Activated CD4-positive, alpha-beta memory T cell treated with anti-CD3 and anti-CD28 coated beads, Interleukin-2, amount 10 ng/mL, durations not matched to agents 7 days and 5 days (primary cell): ENCODE data around the gene MAP1B. TPM values are rescaled to one million over a fixed set of nuclear protein-coding genes. Genes with fewer than 3 reads are reported as not detected.
"Not testable (repeated sequence)": the region's sequence is repeated elsewhere in the genome, so short reads cannot be mapped to it uniquely, and the experiment has no call there.

ENCODE experiments used
- CTCF ChIA-PET: fragments of 350-600 bp; sonication (Branson Sonifier 250); formaldehyde crosslinking; loops from one replicate; lab custom pipeline; 2021; ENCODE audit warnings: antibody characterized with exemption, inconsistent platforms; lab: Charles Lee
- POLR2A ChIA-PET: fragments of 350-600 bp; sonication (Branson Sonifier 250); formaldehyde crosslinking; loops from one replicate; lab custom pipeline; 2021; ENCODE audit warnings: antibody characterized with exemption; lab: Charles Lee
- DNase-seq: peaks from one replicate; pipeline ENCODE4 v3.0.0-alpha.2; 2020
- H3K27ac Mint-ChIP-seq: one replicate; pipeline ENCODE4 v1.8.0; 2021; ENCODE audit warnings: mild to moderate bottlenecking, mixed read lengths
- H3K27me3 Mint-ChIP-seq: one replicate; pipeline ENCODE4 v1.8.0; 2021; ENCODE audit warnings: mixed read lengths
- H3K36me3 Mint-ChIP-seq: one replicate; pipeline ENCODE4 v1.8.0; 2021; ENCODE audit warnings: low read depth, mixed read lengths
- H3K4me1 Mint-ChIP-seq: one replicate; pipeline ENCODE4 v1.8.0; 2021; ENCODE audit warnings: mixed read lengths
- H3K4me3 Mint-ChIP-seq: one replicate; pipeline ENCODE4 v1.8.0; 2021; ENCODE audit warnings: mild to moderate bottlenecking, mixed read lengths
- H3K9me3 Mint-ChIP-seq: one replicate; pipeline ENCODE4 v1.8.0; 2021; ENCODE audit warnings: mixed read lengths
- total RNA-seq, 2 experiments: library from RNA; stranded (reverse); gene quantifications; one replicate each; pipeline ENCODE4 v1.2.3, GENCODE V29; 2021

MAP1B gene
- total RNA-seq, 2 experiments from 2014 or later: 0.25 to 0.30 TPM

DNA sequence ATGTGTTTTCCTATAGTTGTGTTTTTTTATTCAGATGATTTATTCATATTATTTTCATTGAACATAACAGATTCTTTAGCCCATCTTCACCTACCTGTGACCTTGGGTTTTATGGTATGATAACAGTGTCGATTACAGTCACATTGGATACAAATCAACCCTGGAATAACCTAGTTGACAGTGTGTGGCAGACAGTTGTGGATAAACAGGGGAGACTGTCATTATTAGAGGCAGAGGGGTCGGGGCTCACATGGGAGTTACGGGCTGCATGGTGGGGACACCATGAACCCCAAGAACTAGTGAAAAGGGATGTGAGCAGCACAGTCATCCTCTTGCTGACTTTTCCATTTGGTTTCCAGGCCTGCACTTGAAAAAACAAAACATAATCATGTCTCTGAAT, 29.9 kb upstream of the MAP1B start:
- peaks cover 21% of the 10 kb centered on the region for H3K27me3 Mint-ChIP-seq
- DNase-seq: no peak
- H3K9me3 Mint-ChIP-seq: no peaks in the 10 kb centered on the region
- no peaks in the 10 kb centered on the region for H3K4me1 Mint-ChIP-seq
- no peaks in the 10 kb centered on the region for H3K36me3 Mint-ChIP-seq
- ChIA-PET POLR2A (no interaction called here), CTCF (no interaction called here)
- H3K27ac Mint-ChIP-seq: no peak overlapping the region
- H3K4me3 Mint-ChIP-seq: no peak overlapping the region

DNA sequence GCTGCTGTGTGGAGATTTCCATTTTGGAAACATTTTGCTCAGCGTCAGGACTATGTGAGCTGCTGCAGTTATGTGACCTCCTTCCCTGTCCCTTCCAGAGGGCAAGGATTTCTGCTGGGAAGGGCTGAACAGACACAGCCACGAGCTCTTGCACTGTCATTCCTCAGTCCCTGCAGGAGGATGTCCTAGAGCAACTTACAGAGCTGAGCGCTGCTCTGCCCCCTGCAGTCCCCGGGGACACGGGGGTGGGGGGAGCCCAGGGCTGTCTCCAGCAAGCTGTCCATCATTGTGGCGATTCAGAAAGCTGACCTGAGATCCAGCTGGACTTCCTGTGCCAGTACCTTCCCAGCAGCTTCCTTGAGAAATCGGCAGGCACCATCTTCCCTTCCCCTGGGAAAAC, 28.0 kb upstream of the MAP1B start:
- no peaks in the 10 kb centered on the region for H3K9me3 Mint-ChIP-seq
- peaks cover 34% of the 10 kb centered on the region for H3K27me3 Mint-ChIP-seq
- ChIA-PET POLR2A (no interaction called here), CTCF (no interaction called here)
- no peak overlapping the region for H3K4me3 Mint-ChIP-seq
- H3K27ac Mint-ChIP-seq: no peak overlapping the region
- DNase-seq: no peak
- no peaks in the 10 kb centered on the region for H3K36me3 Mint-ChIP-seq
- H3K4me1 Mint-ChIP-seq: no peaks in the 10 kb centered on the region

DNA sequence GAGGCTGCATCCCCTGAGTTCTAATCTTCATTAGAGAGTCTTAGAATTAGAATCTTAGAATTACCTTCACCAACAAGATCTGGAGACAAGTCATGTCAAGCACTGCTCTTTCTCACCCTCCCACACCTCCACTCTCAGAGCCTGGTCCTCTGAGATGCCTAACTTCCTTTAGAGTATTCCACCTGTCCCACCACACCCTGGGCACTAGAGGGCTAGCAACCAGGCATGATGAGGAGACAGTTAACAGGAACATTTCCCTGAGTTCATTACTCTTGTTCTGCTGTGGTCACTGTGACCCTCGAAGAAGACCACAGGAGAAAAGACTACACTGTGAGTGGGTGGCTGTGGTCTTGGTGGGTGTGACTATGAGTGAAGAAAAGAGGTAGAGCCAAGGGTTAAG, 25.2 kb upstream of the MAP1B start:
- H3K27ac Mint-ChIP-seq: no peak overlapping the region
- H3K27me3 Mint-ChIP-seq: peaks cover 36% of the 10 kb centered on the region
- no peak overlapping the region for H3K4me3 Mint-ChIP-seq
- CTCF ChIA-PET: no interaction called here
- no peaks in the 10 kb centered on the region for H3K4me1 Mint-ChIP-seq
- POLR2A ChIA-PET: no interaction called here
- no peak for DNase-seq
- no peaks in the 10 kb centered on the region for H3K9me3 Mint-ChIP-seq
- H3K36me3 Mint-ChIP-seq: no peaks in the 10 kb centered on the region

DNA sequence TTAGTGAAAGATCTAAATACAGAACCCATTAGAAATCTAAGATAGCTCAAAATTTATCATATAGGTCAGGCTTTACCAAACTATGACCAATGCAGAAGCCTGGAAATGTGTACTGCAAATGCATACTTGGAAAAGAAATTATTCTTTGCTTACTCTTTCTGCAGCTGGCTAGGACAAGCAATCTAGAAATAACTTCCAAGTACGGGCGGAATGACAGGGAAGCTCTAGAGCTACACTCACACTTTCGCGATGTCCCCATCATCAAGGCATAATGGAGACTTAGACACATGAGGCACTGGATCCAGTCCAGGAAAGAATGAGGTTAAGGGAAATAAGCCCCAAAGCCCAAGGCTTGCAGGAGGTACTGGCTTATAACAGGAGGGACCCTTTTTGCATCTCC, 22.4 kb upstream of the MAP1B start:
- H3K27ac Mint-ChIP-seq: no peak overlapping the region
- no peaks in the 10 kb centered on the region for H3K4me1 Mint-ChIP-seq
- CTCF ChIA-PET: no interaction called here
- DNase-seq: no peak
- no peak overlapping the region for H3K4me3 Mint-ChIP-seq
- POLR2A ChIA-PET: no interaction called here
- H3K36me3 Mint-ChIP-seq: no peaks in the 10 kb centered on the region
- no peaks in the 10 kb centered on the region for H3K9me3 Mint-ChIP-seq
- H3K27me3 Mint-ChIP-seq: peaks cover 29% of the 10 kb centered on the region

DNA sequence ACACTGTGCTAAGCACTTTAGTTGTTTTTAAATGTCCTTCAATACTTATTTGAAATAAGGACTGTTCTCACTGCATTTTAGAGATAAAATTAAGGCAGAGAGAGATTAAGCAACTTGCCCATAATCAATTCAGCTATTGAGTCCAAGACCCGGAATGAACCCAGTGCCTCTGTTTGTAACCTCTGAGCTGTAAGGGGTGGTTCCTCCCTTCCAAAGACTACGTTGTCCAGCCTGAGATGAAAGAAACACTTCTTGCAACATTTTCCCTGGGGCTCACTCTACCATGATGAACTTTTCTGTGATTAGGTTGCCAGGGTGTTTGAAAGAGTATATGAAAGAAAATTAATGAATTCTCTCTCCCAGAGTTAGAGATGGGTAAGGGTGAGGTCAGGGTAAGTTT, 22.0 kb upstream of the MAP1B start:
- DNase-seq: no peak
- no peaks in the 10 kb centered on the region for H3K4me1 Mint-ChIP-seq
- H3K4me3 Mint-ChIP-seq: no peak overlapping the region
- no peak overlapping the region for H3K27ac Mint-ChIP-seq
- H3K36me3 Mint-ChIP-seq: no peaks in the 10 kb centered on the region
- H3K9me3 Mint-ChIP-seq: no peaks in the 10 kb centered on the region
- peaks cover 29% of the 10 kb centered on the region for H3K27me3 Mint-ChIP-seq
- ChIA-PET CTCF (no interaction called here), POLR2A (no interaction called here)

DNA sequence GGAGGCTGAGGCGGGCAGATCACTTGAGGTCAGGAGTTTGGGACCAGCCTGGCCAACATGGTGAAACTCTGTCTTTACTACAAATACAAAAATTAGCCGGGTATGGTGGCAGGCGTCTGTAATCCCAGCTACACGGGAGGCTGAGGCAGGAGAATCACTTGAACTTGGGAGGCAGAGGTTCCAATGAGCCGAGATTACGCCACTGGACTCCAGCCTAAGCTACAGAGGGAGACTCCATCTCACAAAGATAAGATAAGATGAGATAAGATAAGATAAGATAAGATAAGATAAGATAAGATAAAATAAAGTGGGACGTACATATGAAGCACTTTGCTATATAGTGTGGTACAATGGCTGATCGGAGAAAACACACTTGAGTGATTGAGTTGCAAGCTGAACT, 17.6 kb upstream of the MAP1B start:
- H3K27ac Mint-ChIP-seq, DNase-seq, CTCF ChIA-PET, H3K4me3 Mint-ChIP-seq, H3K36me3 Mint-ChIP-seq, H3K4me1 Mint-ChIP-seq, H3K9me3 Mint-ChIP-seq, POLR2A ChIA-PET: not testable (repeated sequence)
- H3K27me3 Mint-ChIP-seq: peaks cover 14% of the 10 kb centered on the region

DNA sequence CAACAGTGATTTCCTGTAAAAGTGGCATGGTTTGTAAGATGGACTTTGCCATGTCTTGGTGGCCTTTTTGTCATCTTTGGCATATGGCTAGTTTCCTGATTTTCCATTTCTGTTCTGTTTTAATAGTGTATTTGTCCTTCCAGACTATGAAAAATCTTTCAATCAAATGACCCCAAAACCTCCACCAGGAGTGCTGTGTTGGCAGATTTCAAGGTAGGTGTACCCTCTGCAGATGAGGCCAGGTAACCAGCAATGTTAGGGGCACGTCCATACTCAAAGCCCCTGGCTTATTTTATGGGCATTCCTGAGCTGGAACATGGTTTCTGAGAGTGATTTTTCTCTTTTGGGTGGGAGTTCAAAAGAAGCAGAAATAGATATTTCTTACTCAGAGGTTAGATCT, 15.2 kb upstream of the MAP1B start:
- Mint-ChIP-seq H3K27me3 (peaks cover 22% of the 10 kb centered on the region), H3K36me3 (no peaks in the 10 kb centered on the region), H3K9me3 (no peaks in the 10 kb centered on the region), H3K4me3 (no peak overlapping the region), H3K27ac (no peak overlapping the region), H3K4me1 (peaks cover 5% of the 10 kb centered on the region)
- CTCF ChIA-PET: no interaction called here
- no peak for DNase-seq
- POLR2A ChIA-PET: no interaction called here

DNA sequence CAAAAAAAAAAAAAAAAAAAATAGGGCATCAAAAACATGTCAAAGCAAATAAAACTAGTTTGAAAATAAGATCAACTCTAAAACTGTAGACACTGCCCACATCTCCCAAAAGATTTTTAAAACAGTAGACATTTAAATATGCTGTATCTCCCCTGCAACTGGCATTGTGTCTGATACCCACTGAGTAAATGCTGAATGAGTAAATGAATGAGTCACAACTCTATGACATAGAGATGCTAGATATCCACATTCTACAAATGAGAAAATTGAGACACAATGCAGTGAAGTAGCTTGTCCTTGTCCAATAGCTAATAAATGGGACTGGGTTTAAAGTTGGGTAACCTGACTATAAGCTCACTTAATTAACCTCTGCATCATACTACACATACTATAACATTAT, 14.1 kb upstream of the MAP1B start:
- no peak for DNase-seq
- POLR2A ChIA-PET: interaction anchor here (0.6 kb wide), 1 partner anchor 100 kb away, joined by 3 read pairs; no protein-coding TSS in a partner anchor
- Mint-ChIP-seq H3K36me3 (no peaks in the 10 kb centered on the region), H3K4me3 (no peak overlapping the region), H3K27me3 (peaks cover 27% of the 10 kb centered on the region), H3K4me1 (peaks cover 5% of the 10 kb centered on the region), H3K27ac (no peak overlapping the region), H3K9me3 (no peaks in the 10 kb centered on the region)
- CTCF ChIA-PET: no interaction called here

DNA sequence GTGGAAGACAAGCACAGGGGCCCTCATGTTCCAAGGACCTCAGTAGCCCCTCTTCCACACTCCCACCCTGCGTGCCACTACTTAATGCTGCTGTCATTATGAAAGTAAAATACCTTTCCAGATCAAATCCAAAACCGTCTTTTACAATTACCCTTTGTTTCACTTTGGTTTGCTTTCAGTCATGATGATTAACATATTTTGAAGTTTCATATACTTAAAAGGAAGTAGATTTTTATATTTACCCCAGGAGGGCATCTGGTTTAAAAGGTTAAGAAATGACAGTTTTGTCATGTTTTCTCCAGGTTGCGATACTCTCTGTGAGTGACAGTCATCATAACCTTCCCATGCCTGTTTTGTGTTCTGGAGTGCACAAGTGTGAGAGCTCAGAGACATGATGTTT, 13.5 kb upstream of the MAP1B start:
- POLR2A ChIA-PET: interaction anchor here (0.6 kb wide), 1 partner anchor 100 kb away, joined by 3 read pairs; no protein-coding TSS in a partner anchor
- no peak overlapping the region for H3K4me3 Mint-ChIP-seq
- DNase-seq: no peak
- CTCF ChIA-PET: no interaction called here
- H3K27me3 Mint-ChIP-seq: peaks cover 26% of the 10 kb centered on the region
- peaks cover 5% of the 10 kb centered on the region for H3K4me1 Mint-ChIP-seq
- H3K27ac Mint-ChIP-seq: no peak overlapping the region
- H3K9me3 Mint-ChIP-seq: no peaks in the 10 kb centered on the region
- no peaks in the 10 kb centered on the region for H3K36me3 Mint-ChIP-seq

DNA sequence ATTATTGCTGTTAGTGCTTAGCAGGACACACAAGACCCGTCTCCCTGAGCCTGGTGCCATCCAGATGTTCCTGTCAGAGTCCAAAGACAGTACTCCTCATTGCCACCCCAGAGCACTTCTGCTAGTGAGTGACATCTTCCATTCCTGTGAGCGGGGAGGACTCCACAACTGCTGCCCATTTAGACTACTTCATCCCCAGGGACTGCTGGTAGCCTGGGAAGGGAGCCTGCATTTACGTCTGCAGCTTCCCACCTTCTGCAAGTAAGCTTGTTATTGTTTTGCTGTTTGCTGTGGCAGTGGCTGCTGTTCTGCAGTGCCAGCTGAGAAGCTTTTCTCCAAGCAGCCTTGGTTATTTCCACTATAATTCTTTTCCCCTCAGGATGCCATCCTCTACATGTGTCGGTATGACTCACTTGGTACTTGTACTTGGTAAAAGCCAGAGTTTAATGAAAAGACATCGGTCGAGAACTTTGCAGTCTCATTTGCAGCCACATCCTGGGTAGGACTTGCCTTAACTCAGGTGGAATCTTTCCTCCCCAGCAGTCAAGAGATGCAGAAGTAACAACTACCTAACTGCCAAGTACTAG, 10.6 kb upstream of the MAP1B start:
- CTCF ChIA-PET: no interaction called here
- Mint-ChIP-seq H3K9me3 (no peaks in the 10 kb centered on the region), H3K4me1 (peaks cover 5% of the 10 kb centered on the region), H3K36me3 (no peaks in the 10 kb centered on the region), H3K27me3 (peaks cover 41% of the 10 kb centered on the region), H3K4me3 (no peak overlapping the region), H3K27ac (no peak overlapping the region)
- DNase-seq: no peak
- POLR2A ChIA-PET: no interaction called here

DNA sequence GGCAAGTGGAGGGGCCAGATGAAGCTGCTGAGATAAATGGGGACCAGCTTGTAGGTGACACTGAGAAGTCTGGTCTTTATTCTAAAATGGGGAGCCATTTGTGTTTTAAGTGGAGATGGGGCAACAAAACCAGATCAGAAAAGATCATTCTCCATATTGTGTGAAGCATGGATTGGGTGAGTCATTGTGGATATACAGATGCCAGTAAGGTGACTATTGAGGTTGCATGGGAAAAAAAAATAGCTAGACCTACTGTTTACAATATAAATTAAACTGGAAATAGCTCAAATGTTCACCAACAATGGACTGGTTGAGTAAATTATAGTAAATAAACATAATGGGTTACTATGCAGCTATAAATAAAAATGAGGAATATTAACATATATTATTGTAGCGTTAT, 5.4 kb upstream of the MAP1B start:
- Mint-ChIP-seq H3K4me3 (no peak overlapping the region), H3K27ac (no peak overlapping the region), H3K27me3 (peaks cover 56% of the 10 kb centered on the region), H3K4me1 (peaks cover 4% of the 10 kb centered on the region), H3K9me3 (no peaks in the 10 kb centered on the region), H3K36me3 (no peaks in the 10 kb centered on the region)
- DNase-seq: no peak
- CTCF ChIA-PET: no interaction called here
- POLR2A ChIA-PET: no interaction called here

DNA sequence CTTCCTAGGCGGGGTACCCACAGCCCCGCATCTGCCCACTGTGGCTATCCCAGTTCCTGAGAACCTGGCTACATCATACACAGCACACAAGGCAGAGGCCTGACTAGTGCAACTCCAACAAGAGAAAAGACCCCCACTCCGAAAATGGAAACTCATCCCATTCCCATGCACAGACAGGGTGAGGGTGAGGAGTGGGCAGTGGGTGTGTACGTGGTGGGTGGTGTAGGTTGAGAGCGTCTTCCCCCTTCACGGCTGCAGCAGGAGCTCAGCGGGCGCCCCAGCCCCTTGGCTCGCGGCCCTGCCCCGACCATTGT, 501 bp upstream of the MAP1B start:
- CTCF ChIA-PET: no interaction called here
- Mint-ChIP-seq H3K9me3 (no peaks in the 10 kb centered on the region), H3K4me3 (no peak overlapping the region), H3K4me1 (peaks cover 12% of the 10 kb centered on the region), H3K36me3 (no peaks in the 10 kb centered on the region), H3K27ac (no peak overlapping the region), H3K27me3 (peaks cover 65% of the 10 kb centered on the region)
- POLR2A ChIA-PET: no interaction called here
- no peak for DNase-seq

DNA sequence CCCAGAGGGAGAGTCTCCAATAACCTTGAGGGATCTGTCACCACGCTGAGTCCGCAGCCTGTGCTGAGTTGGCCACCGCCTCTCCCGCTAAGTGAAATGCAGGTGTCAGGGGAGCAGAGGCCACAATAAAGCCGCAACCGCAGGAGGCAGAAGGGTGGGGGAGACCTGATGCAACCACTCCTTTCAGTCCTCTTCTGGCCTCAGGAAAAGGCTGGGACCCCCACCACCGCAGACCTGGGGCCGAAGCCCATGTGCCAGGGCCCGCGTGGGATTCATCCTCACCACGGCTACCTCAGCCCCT, 576 bp downstream of the MAP1B start:
- ChIA-PET CTCF (no interaction called here), POLR2A (no interaction called here)
- no peaks in the 10 kb centered on the region for H3K9me3 Mint-ChIP-seq
- H3K27me3 Mint-ChIP-seq: peaks cover 72% of the 10 kb centered on the region
- no peak overlapping the region for H3K27ac Mint-ChIP-seq
- H3K4me3 Mint-ChIP-seq: no peak overlapping the region
- peaks cover 12% of the 10 kb centered on the region for H3K4me1 Mint-ChIP-seq
- no peak for DNase-seq
- H3K36me3 Mint-ChIP-seq: no peaks in the 10 kb centered on the region

DNA sequence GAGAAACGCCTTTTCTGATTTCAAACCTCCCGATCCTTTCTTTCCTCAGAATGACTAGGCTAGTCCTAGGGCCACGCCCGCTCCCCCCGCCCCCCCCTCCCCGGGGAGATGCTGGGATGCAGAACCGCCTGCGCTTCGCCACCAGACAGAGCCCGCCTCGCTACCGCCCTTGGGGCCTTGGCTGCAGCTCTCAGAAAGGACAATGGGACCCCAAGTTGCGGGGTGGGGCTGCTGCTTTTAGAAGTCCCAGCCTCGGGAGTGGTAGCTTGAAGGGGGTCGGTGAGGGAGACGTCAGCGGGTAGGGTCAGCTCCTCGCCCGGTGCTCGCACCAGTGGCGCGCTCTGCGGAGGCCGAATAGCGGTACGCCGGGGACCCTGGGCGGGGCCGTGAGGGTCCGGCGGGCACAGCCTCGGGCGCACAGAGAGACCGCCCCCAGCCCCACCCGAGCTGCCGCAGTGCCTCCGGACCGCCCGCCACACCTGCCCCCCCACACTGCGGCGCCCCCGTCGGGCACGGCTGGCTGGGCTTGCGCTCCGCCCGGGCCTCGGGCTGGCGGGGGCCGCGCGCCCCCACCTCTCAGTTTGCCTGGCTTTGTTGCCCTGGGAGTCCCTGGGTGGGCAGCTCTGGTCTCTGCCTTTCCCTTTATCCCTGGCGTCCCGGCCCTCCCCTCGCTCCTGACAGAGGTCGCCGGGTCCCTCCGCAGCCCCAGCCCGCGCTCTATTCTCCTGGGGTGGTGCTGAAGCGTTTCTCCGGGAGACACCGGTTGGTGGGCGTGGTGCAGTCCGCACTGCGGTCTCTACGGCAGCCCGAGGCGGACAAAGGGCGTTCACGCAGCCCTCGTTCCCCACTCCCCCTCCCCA, 1.2 kb downstream of the MAP1B start:
- Mint-ChIP-seq H3K27me3 (peaks cover 70% of the 10 kb centered on the region), H3K4me3 (no peak overlapping the region), H3K27ac (no peak overlapping the region), H3K36me3 (no peaks in the 10 kb centered on the region), H3K9me3 (no peaks in the 10 kb centered on the region), H3K4me1 (peaks cover 12% of the 10 kb centered on the region)
- DNase-seq: no peak
- CTCF ChIA-PET: no interaction called here
- POLR2A ChIA-PET: no interaction called here
